ENCODE results near the gene ZNF202. TPM values are rescaled to one million over a fixed set of nuclear protein-coding genes. Genes with fewer than 3 reads are reported as not detected.
"Not testable (repeated sequence)": the region's sequence is repeated elsewhere in the genome, so short reads cannot be mapped to it uniquely, and the experiment has no call there.

ZNF202 gene
- total RNA-seq: 4.9 TPM

- peak; percentile 98 for ATAC-seq
Observed at GRCh38 chr11:123741159-123742030, at the start of gene ZNF202. Gene ZNF202, minus strand, starts transcription at chr11:123741660. Its CDS starts 10,772 bp downstream, at chr11:123730888.

- no peak for ATAC-seq
Observed at GRCh38 chr11:123783536-123783935, 42.1 kb upstream of the ZNF202 start.

- ATAC-seq: no peak
Observed at GRCh38 chr11:123778511-123778910, 37.1 kb upstream of the ZNF202 start.

- ATAC-seq: no peak
Observed at GRCh38 chr11:123775715-123776549, 34.5 kb upstream of the ZNF202 start.

- ATAC-seq: no peak
Observed at GRCh38 chr11:123775289-123775688, 33.8 kb upstream of the ZNF202 start.

GRCh38 chr11:123773959-123774358 is 32.5 kb upstream of the ZNF202 start:
- no peak for ATAC-seq

GRCh38 chr11:123773026-123773425 is 31.6 kb upstream of the ZNF202 start:
- ATAC-seq: no peak

- ATAC-seq: no peak
Observed at GRCh38 chr11:123771664-123772063, 30.2 kb upstream of the ZNF202 start.

- no peak for ATAC-seq
Observed at GRCh38 chr11:123770712-123771111, 29.3 kb upstream of the ZNF202 start.

- ATAC-seq: no peak
Observed at GRCh38 chr11:123765601-123766000, 24.1 kb upstream of the ZNF202 start.

GRCh38 chr11:123762422-123762821 is 21.0 kb upstream of the ZNF202 start:
- no peak for ATAC-seq

- no peak for ATAC-seq
Observed at GRCh38 chr11:123760894-123761293, 19.4 kb upstream of the ZNF202 start.

GRCh38 chr11:123757976-123758375 is 16.5 kb upstream of the ZNF202 start:
- no peak for ATAC-seq

GRCh38 chr11:123755813-123756212 is 14.4 kb upstream of the ZNF202 start:
- no peak for ATAC-seq

GRCh38 chr11:123755344-123755743 is 13.9 kb upstream of the ZNF202 start:
- ATAC-seq: no peak

- ATAC-seq: no peak
Observed at GRCh38 chr11:123754101-123754568, 12.7 kb upstream of the ZNF202 start, which contains the start of gene OR6X1. Gene OR6X1, minus strand, starts transcription at chr11:123754518. Its CDS starts 0 bp downstream, at chr11:123754518.

GRCh38 chr11:123753110-123753509 is 11.7 kb upstream of the ZNF202 start:
- ATAC-seq: no peak

- peak; percentile 43 for ATAC-seq
Observed at GRCh38 chr11:123751781-123752180, 10.3 kb upstream of the ZNF202 start.

GRCh38 chr11:123748349-123748748 is 6.9 kb upstream of the ZNF202 start:
- ATAC-seq: not testable (repeated sequence)

- ATAC-seq: no peak
Observed at GRCh38 chr11:123745764-123746451, 4.4 kb upstream of the ZNF202 start.

- no peak for ATAC-seq
Observed at GRCh38 chr11:123742724-123743120, 1.3 kb upstream of the ZNF202 start.

GRCh38 chr11:123742031-123742723 is 717 bp upstream of the ZNF202 start:
- no peak for ATAC-seq

Data from esophagus mucosa (tissue), 1 donor.